Measurements from ENCODE around the gene TLL2.

Gene TLL2

GRCh38 chr10:96457341-96457740 is 56.4 kb downstream of the TLL2 start:
- DNase-seq: no peak
- no peaks in the 10 kb centered on the region for H3K9me3 ChIP-seq (ENCODE audit: insufficient read depth, low read length, severe bottlenecking)
- no peaks in the 10 kb centered on the region for H4K20me1 ChIP-seq (ENCODE audit: insufficient read depth, low read length)
- no peak overlapping the region for H3K4me3 ChIP-seq (ENCODE audit: low read depth in 1 of 2, low read length in 2 of 2)
- peaks cover 3% of the 10 kb centered on the region for H3K27me3 ChIP-seq (ENCODE audit: insufficient read depth, low read length, poor library complexity)
- ATAC-seq (ENCODE audit: insufficient read depth, low read depth): no peak
- TF ChIP-seq EZH2 (IDR thresholded peaks at IDR 0.05; ENCODE audit: borderline replicate concordance, low read depth, low read length, severe bottlenecking) (no peak), CTCF (IDR thresholded peaks at IDR 0.05; ENCODE audit: borderline replicate concordance, extremely low read depth, low read length, poor library complexity, severe bottlenecking) (no peak)
- no peak overlapping the region for H3K9ac ChIP-seq (ENCODE audit: low read depth, low read length)
- no peaks in the 10 kb centered on the region for H3K36me3 ChIP-seq (ENCODE audit: insufficient read depth, low read length)
- no peak overlapping the region for H3K27ac ChIP-seq (ENCODE audit: low read length)
- H2AFZ ChIP-seq (ENCODE audit: low read depth, low read length): no peak overlapping the region
- no peak overlapping the region for H3K4me2 ChIP-seq (ENCODE audit: insufficient read depth, low read length)
- no peaks in the 10 kb centered on the region for H3K79me2 ChIP-seq (ENCODE audit: insufficient read depth, low read length)
- no peaks in the 10 kb centered on the region for H3K4me1 ChIP-seq (ENCODE audit: insufficient read depth, low read length)

GRCh38 chr10:96456296-96456840 is 57.4 kb downstream of the TLL2 start:
- ATAC-seq (ENCODE audit: insufficient read depth, low read depth): no peak
- H4K20me1 ChIP-seq (ENCODE audit: insufficient read depth, low read length): no peaks in the 10 kb centered on the region
- no peak for DNase-seq
- no peak overlapping the region for H2AFZ ChIP-seq (ENCODE audit: low read depth, low read length)
- no peaks in the 10 kb centered on the region for H3K9me3 ChIP-seq (ENCODE audit: insufficient read depth, low read length, severe bottlenecking)
- H3K4me1 ChIP-seq (ENCODE audit: insufficient read depth, low read length): no peaks in the 10 kb centered on the region
- peaks cover 3% of the 10 kb centered on the region for H3K27me3 ChIP-seq (ENCODE audit: insufficient read depth, low read length, poor library complexity)
- H3K36me3 ChIP-seq (ENCODE audit: insufficient read depth, low read length): no peaks in the 10 kb centered on the region
- no peak overlapping the region for H3K27ac ChIP-seq (ENCODE audit: low read length)
- no peak for TF ChIP-seq EZH2 (IDR thresholded peaks at IDR 0.05; ENCODE audit: borderline replicate concordance, low read depth, low read length, severe bottlenecking)
- TF ChIP-seq CTCF (IDR thresholded peaks at IDR 0.05; ENCODE audit: borderline replicate concordance, extremely low read depth, low read length, poor library complexity, severe bottlenecking): no peak
- no peak overlapping the region for H3K9ac ChIP-seq (ENCODE audit: low read depth, low read length)
- H3K4me3 ChIP-seq (ENCODE audit: low read depth in 1 of 2, low read length in 2 of 2): no peak overlapping the region
- no peaks in the 10 kb centered on the region for H3K79me2 ChIP-seq (ENCODE audit: insufficient read depth, low read length)
- H3K4me2 ChIP-seq (ENCODE audit: insufficient read depth, low read length): no peak overlapping the region

- Histone ChIP-seq H3K4me2 (ENCODE audit: insufficient read depth, low read length) (no peak overlapping the region), H3K9ac (ENCODE audit: low read depth, low read length) (no peak overlapping the region), H3K9me3 (ENCODE audit: insufficient read depth, low read length, severe bottlenecking) (no peaks in the 10 kb centered on the region), H3K4me1 (ENCODE audit: insufficient read depth, low read length) (no peaks in the 10 kb centered on the region), H3K4me3 (ENCODE audit: low read depth in 1 of 2, low read length in 2 of 2) (no peak overlapping the region), H3K27ac (ENCODE audit: low read length) (no peak overlapping the region), H3K79me2 (ENCODE audit: insufficient read depth, low read length) (no peaks in the 10 kb centered on the region), H2AFZ (ENCODE audit: low read depth, low read length) (no peak overlapping the region), H3K36me3 (ENCODE audit: insufficient read depth, low read length) (no peaks in the 10 kb centered on the region), H4K20me1 (ENCODE audit: insufficient read depth, low read length) (no peaks in the 10 kb centered on the region), H3K27me3 (ENCODE audit: insufficient read depth, low read length, poor library complexity) (peaks cover 8% of the 10 kb centered on the region)
- ATAC-seq (ENCODE audit: insufficient read depth, low read depth) (no peak), DNase-seq (no peak)
- TF ChIP-seq EZH2 (IDR thresholded peaks at IDR 0.05; ENCODE audit: borderline replicate concordance, low read depth, low read length, severe bottlenecking) (no peak), CTCF (IDR thresholded peaks at IDR 0.05; ENCODE audit: borderline replicate concordance, extremely low read depth, low read length, poor library complexity, severe bottlenecking) (no peak)
Observed at GRCh38 chr10:96453856-96454583, 59.7 kb downstream of the TLL2 start.
